SU-DHL-6 (cell line): ENCODE data around the gene CSF1.

Experiments used
- CTCF ChIP-seq: fragments of 200-600 bp; sonication (generic); IDR thresholded peaks from one replicate; pipeline ENCODE4 v1.5.1; 2017; ENCODE audit warnings: antibody characterized with exemption, mild to moderate bottlenecking, low read length, moderate library complexity; ENCODE audit not compliant: insufficient read depth, poor library complexity, severe bottlenecking
- EZH2phosphoT487 ChIP-seq: fragments of 200-600 bp; sonication (generic), shearing (Covaris generic); conservative IDR thresholded peaks from 2 replicates; pipeline ENCODE4 v1.6.1; 2018; ENCODE audit warnings: mild to moderate bottlenecking, antibody characterized with exemption, low read length, moderate library complexity, mixed read lengths

GRCh38 chr1:109971559-109971958, 60.9 kb downstream of the CSF1 start:
- no peak for TF ChIP-seq CTCF
- no peak for TF ChIP-seq EZH2phosphoT487
